Natural killer cell (primary cell): ENCODE results near the gene SNCB. TPM values are rescaled to one million over a fixed set of nuclear protein-coding genes. Genes with fewer than 3 reads are reported as not detected.
A peak's percentile ranks its signal among the peaks of the same experiment; 100 is the strongest.

Source experiments
- ATAC-seq, 3 donors: fragments of 150-1000 bp in 2 of 3; fragments of 200-7000 bp in 1 of 3; cut with Tn5 transposase; 1 replicate in 1 of 3; 2 replicates in 2 of 3; pipeline ENCODE4 v1.10.0; 2021; ENCODE audit warnings: mild to moderate bottlenecking in 2 of 3, moderate library complexity in 2 of 3
- DNase-seq, 2 donors: peaks; one replicate each; pipeline versions ENCODE4 v3.0.0 to v3.0.0-alpha.2; 2013 to 2021; ENCODE audit warnings: mixed read lengths in 1 of 2
- H3K27ac ChIP-seq: one replicate; pipeline ENCODE4 v1.5.1; 2013; ENCODE audit warnings: mild to moderate bottlenecking, low read length
- H3K27me3 ChIP-seq: one replicate; pipeline ENCODE4 v1.6.1; 2013; ENCODE audit warnings: low read length; ENCODE audit not compliant: control insufficient read depth, insufficient read depth
- H3K36me3 ChIP-seq: one replicate; pipeline ENCODE4 v1.6.1; 2013; ENCODE audit warnings: low read length; ENCODE audit not compliant: control insufficient read depth, insufficient read depth
- H3K4me1 ChIP-seq: one replicate; pipeline ENCODE4 v1.6.1; 2013; ENCODE audit warnings: low read length; ENCODE audit not compliant: control insufficient read depth, insufficient read depth
- H3K4me3 ChIP-seq: one replicate; pipeline ENCODE4 v1.5.1; 2013; ENCODE audit warnings: low read length
- H3K9me3 ChIP-seq: one replicate; pipeline ENCODE4 v1.6.1; 2013; ENCODE audit warnings: low read length; ENCODE audit not compliant: control insufficient read depth, insufficient read depth
- H3K27ac Mint-ChIP-seq, 2 donors: one replicate each; pipeline ENCODE4 v1.8.0; 2022; ENCODE audit warnings: mild to moderate bottlenecking in 2 of 2, mixed read lengths in 2 of 2, moderate library complexity in 1 of 2
- H3K27me3 Mint-ChIP-seq, 2 donors: one replicate each; pipeline ENCODE4 v1.8.0; 2022; ENCODE audit warnings: low read depth in 2 of 2, mixed read lengths in 2 of 2
- H3K36me3 Mint-ChIP-seq: one replicate; pipeline ENCODE4 v1.8.0; 2022; ENCODE audit warnings: mixed read lengths
- H3K4me1 Mint-ChIP-seq, 2 donors: one replicate each; pipeline ENCODE4 v1.8.0; 2022; ENCODE audit warnings: mixed read lengths in 2 of 2
- H3K4me3 Mint-ChIP-seq: one replicate; pipeline ENCODE4 v1.8.0; 2022; ENCODE audit warnings: mild to moderate bottlenecking, moderate library complexity, mixed read lengths
- H3K9me3 Mint-ChIP-seq, 2 donors: one replicate each; pipeline ENCODE4 v1.8.0; 2022; ENCODE audit warnings: mixed read lengths in 2 of 2
- CTCF ChIP-seq: fragments of 200-600 bp; IDR thresholded peaks from one replicate; pipeline ENCODE4 v1.8.0; 2022; ENCODE audit warnings: antibody characterized with exemption
- WGBS: methylation state at CpG from one replicate; pipeline ENCODE4 v1.1.7; 2013; ENCODE audit warnings: missing lambda C conversion rate; ENCODE audit not compliant: insufficient coverage; 5-methylcytosine and 5-hydroxymethylcytosine counted together
- intact Hi-C: fragments of 100-400 bp; cut with micrococcal nuclease; formaldehyde crosslinking; loops from one replicate; pipeline ENCODE4 v1.14.2; 2022
- total RNA-seq, 4 donors: library from RNA; stranded (reverse); fragments of 120-200 nt in 1 of 4; gene quantifications; one replicate each; pipeline versions ENCODE4 v1.2.3 to v1.2.4, GENCODE V29; 2013 to 2022

The SNCB gene
- total RNA-seq, 3 donors from 2014 or later (not counting 1 experiment from before 2014, with no cell fraction given): not detected

- Histone ChIP-seq H3K27ac (no peak overlapping the region), H3K9me3 (no peaks in the 10 kb centered on the region), H3K36me3 (no peaks in the 10 kb centered on the region), H3K4me3 (no peak overlapping the region), H3K27me3 (no peaks in the 10 kb centered on the region), H3K4me1 (peaks cover 7% of the 10 kb centered on the region)
- H3K27ac Mint-ChIP-seq: no peak overlapping the region
- H3K36me3 Mint-ChIP-seq: no peaks in the 10 kb centered on the region
- H3K9me3 Mint-ChIP-seq: no peaks in the 10 kb centered on the region
- peak; percentile 78 to 93 (median 92) for ATAC-seq
- intact Hi-C loops: loop anchor here (2.0 to 10.0 kb wide), 2 partner anchors 385 to 849 kb away; no protein-coding TSS in a partner anchor
- peaks cover 0 to 12% of the 10 kb centered on the region in 2 donors for H3K4me1 Mint-ChIP-seq
- WGBS: 39% methylated on average over 18 of the region's 18 CpGs
- peak; percentile 74 to 86 for DNase-seq
- H3K4me3 Mint-ChIP-seq: no peak overlapping the region
- H3K27me3 Mint-ChIP-seq: peaks cover 0 to 10% of the 10 kb centered on the region in 2 donors
- TF ChIP-seq CTCF: peak; percentile 88
Observed at GRCh38 chr5:176573564-176574296, 56.6 kb downstream of the SNCB start.

Other genes with a start within 250 kb of the SNCB start
- 10 to 100 TPM in 2 of 3 donors, 1 to 10 TPM in 1; 6.4 to 12.4 (median 12.1) TPM for gene NOP16, start 241.9 kb downstream of the SNCB start, total RNA-seq
- 10 to 100 TPM; 83.5 to 90.2 (median 86.2) TPM for gene HIGD2A, start 241.8 kb downstream of the SNCB start, total RNA-seq
- gene CLTB, start 214.0 kb downstream of the SNCB start, total RNA-seq: 10 to 100 TPM; 60.6 to 77.2 (median 70.4) TPM
- 10 to 100 TPM; 32.1 to 32.5 (median 32.1) TPM for gene FAF2, start 182.1 kb downstream of the SNCB start, total RNA-seq
- gene RNF44, start 93.1 kb downstream of the SNCB start, total RNA-seq: 100 to 1,000 TPM; 297 to 394 (median 359) TPM
- gene CDHR2, start 81.2 kb downstream of the SNCB start, total RNA-seq: 1 to 10 TPM in 2 of 3 donors, under 1 TPM in 1; 0.75 to 2.2 (median 1.8) TPM
- 1 to 10 TPM in 2 of 3 donors, under 1 TPM in 1; 0.92 to 1.5 (median 1.3) TPM for gene GPRIN1, start 20.4 kb downstream of the SNCB start, total RNA-seq
- gene EIF4E1B, start 141 bp upstream of the SNCB start, total RNA-seq: not detected
- 10 to 100 TPM; 24.1 to 29.4 (median 24.6) TPM for gene TSPAN17, start 16.9 kb upstream of the SNCB start, total RNA-seq
- gene UNC5A, start 180.0 kb upstream of the SNCB start, total RNA-seq: not detected